ENCODE data around the gene MRPS21.
"Not testable (repeated sequence)": the region's sequence is repeated elsewhere in the genome, so short reads cannot be mapped to it uniquely, and the experiment has no call there.

GRCh38 chr1:150308585-150308984 is 14.9 kb downstream of the MRPS21 start:
- TF ChIP-seq, protein P1, sequence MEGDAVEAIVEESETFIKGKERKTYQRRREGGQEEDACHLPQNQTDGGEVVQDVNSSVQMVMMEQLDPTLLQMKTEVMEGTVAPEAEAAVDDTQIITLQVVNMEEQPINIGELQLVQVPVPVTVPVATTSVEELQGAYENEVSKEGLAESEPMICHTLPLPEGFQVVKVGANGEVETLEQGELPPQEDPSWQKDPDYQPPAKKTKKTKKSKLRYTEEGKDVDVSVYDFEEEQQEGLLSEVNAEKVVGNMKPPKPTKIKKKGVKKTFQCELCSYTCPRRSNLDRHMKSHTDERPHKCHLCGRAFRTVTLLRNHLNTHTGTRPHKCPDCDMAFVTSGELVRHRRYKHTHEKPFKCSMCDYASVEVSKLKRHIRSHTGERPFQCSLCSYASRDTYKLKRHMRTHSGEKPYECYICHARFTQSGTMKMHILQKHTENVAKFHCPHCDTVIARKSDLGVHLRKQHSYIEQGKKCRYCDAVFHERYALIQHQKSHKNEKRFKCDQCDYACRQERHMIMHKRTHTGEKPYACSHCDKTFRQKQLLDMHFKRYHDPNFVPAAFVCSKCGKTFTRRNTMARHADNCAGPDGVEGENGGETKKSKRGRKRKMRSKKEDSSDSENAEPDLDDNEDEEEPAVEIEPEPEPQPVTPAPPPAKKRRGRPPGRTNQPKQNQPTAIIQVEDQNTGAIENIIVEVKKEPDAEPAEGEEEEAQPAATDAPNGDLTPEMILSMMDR (IDR thresholded peaks at IDR 0.05) = not testable (repeated sequence)
- TF ChIP-seq EP300, POLR2A (IDR thresholded peaks at IDR 0.05): not testable (repeated sequence)

Data from ovary (tissue), 3 donors.